Measurements from ENCODE around the gene EYS. TPM values are rescaled to one million over a fixed set of nuclear protein-coding genes. Genes with fewer than 3 reads are reported as not detected.

EYS gene
- polyA plus RNA-seq, 1 experiment: not detected

- no peak overlapping the region for H3K4me3 ChIP-seq (ENCODE audit: low read depth, low read length)
- TF ChIP-seq, protein P1, sequence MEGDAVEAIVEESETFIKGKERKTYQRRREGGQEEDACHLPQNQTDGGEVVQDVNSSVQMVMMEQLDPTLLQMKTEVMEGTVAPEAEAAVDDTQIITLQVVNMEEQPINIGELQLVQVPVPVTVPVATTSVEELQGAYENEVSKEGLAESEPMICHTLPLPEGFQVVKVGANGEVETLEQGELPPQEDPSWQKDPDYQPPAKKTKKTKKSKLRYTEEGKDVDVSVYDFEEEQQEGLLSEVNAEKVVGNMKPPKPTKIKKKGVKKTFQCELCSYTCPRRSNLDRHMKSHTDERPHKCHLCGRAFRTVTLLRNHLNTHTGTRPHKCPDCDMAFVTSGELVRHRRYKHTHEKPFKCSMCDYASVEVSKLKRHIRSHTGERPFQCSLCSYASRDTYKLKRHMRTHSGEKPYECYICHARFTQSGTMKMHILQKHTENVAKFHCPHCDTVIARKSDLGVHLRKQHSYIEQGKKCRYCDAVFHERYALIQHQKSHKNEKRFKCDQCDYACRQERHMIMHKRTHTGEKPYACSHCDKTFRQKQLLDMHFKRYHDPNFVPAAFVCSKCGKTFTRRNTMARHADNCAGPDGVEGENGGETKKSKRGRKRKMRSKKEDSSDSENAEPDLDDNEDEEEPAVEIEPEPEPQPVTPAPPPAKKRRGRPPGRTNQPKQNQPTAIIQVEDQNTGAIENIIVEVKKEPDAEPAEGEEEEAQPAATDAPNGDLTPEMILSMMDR (IDR thresholded peaks at IDR 0.05; ENCODE audit: insufficient read depth, low read depth, low read length): no peak
- no peak for DNase-seq (ENCODE audit: low read depth)
- H3K27me3 ChIP-seq (ENCODE audit: control insufficient read depth, insufficient read depth, low read length): no peaks in the 10 kb centered on the region
- ChIA-PET POLR2A (no interaction called here), CTCF (no interaction called here)
- no peaks in the 10 kb centered on the region for H3K36me3 ChIP-seq (ENCODE audit: control insufficient read depth, insufficient read depth, low read length)
Observed at GRCh38 chr6:63926950-63927927, 1779.8 kb downstream of the EYS start.

DNA sequence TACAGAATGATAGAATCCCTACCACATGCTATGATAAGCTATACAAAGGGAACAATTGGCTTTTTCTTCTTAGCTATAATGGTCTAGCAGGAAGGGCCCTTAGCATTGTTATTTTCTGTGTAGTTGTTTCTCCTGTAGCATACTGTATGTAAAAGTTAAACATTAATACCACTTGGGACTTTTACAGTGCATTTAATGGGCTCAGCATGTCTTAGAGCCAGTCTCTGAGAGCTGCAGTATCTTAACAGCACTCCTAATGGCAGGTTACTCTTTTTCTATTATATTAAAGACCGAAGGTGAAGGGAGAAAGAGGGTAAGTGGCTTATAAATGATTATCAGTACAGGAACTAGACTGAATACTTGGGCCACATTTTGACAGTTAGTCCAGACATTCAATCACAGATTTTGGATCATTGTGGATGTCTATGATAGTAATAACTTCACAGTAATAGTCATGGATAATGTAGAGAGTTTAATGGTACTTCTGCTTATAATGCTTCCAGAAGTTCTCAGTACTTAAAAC lies 1780.7 kb downstream of the EYS start:
- DNase-seq (ENCODE audit: low read depth): no peak
- TF ChIP-seq, protein P1 (IDR thresholded peaks at IDR 0.05; ENCODE audit: insufficient read depth, low read depth, low read length): no peak
- CTCF ChIA-PET: no interaction called here

GRCh38 chr6:63923139-63923739 lies 1783.8 kb downstream of the EYS start:
- H3K4me3 ChIP-seq (ENCODE audit: low read depth, low read length): no peak overlapping the region
- ChIA-PET CTCF (no interaction called here), POLR2A (no interaction called here)
- no peaks in the 10 kb centered on the region for H3K36me3 ChIP-seq (ENCODE audit: control insufficient read depth, insufficient read depth, low read length)
- no peak for DNase-seq (ENCODE audit: low read depth)
- peaks cover 3% of the 10 kb centered on the region; the same call in 1 of the 2 replicates for H3K27me3 ChIP-seq (ENCODE audit: control insufficient read depth, insufficient read depth, low read length)
- TF ChIP-seq, protein P1 (IDR thresholded peaks at IDR 0.05; ENCODE audit: insufficient read depth, low read depth, low read length): peak; percentile 55

More for the DNA sequence above, 1780.7 kb downstream of the EYS start:
- Histone ChIP-seq H3K36me3 (ENCODE audit: control insufficient read depth, insufficient read depth, low read length) (no peaks in the 10 kb centered on the region), H3K27me3 (ENCODE audit: control insufficient read depth, insufficient read depth, low read length) (no peaks in the 10 kb centered on the region), H3K4me3 (ENCODE audit: low read depth, low read length) (no peak overlapping the region)
- POLR2A ChIA-PET: no interaction called here

GRCh38 chr6:63919556-63920110 lies 1787.4 kb downstream of the EYS start:
- POLR2A ChIA-PET: no interaction called here

More at GRCh38 chr6:63919556-63920110, 1787.4 kb downstream of the EYS start:
- Histone ChIP-seq H3K4me3 (ENCODE audit: low read depth, low read length) (no peak overlapping the region), H3K27me3 (ENCODE audit: control insufficient read depth, insufficient read depth, low read length) (peaks cover 3% of the 10 kb centered on the region; the same call in 1 of the 2 replicates), H3K36me3 (ENCODE audit: control insufficient read depth, insufficient read depth, low read length) (no peaks in the 10 kb centered on the region)
- CTCF ChIA-PET: no interaction called here
- no peak for DNase-seq (ENCODE audit: low read depth)
- TF ChIP-seq, protein P1 (IDR thresholded peaks at IDR 0.05; ENCODE audit: insufficient read depth, low read depth, low read length): no peak
